A549 (cell line): ENCODE results near the gene TMEM200C. TPM values are rescaled to one million over a fixed set of nuclear protein-coding genes. Genes with fewer than 3 reads are reported as not detected.

Experiments used
- ATAC-seq, 2 experiments: fragments of 200-7000 bp in 1 of 2; fragments of >200 bp in 1 of 2; cut with Nextera tagmentation in 1 of 2; cut with Tn5 transposase in 1 of 2; 3 replicates each; pipeline versions ENCODE4 v1.8.0 to v1.9.1; 2018 to 2020; ENCODE audit warnings: mild to moderate bottlenecking in 1 of 2, moderate library complexity in 1 of 2
- CTCF ChIA-PET: fragments of 300-600 bp; sonication (Branson Sonifier 250); formaldehyde crosslinking; extraction: SDS; loops from one replicate; lab custom pipeline; 2021; ENCODE audit warnings: antibody characterized with exemption, inconsistent platforms; lab: Yijun Ruan, JAX
- POLR2A ChIA-PET: fragments of 350-600 bp; formaldehyde crosslinking; extraction: SDS; loops from one replicate; lab custom pipeline; 2021; ENCODE audit warnings: antibody characterized with exemption, inconsistent platforms; lab: Yijun Ruan, JAX
- DNase-seq, 2 experiments: peaks; one replicate each; pipeline versions ENCODE4 v3.0.0 to v3.0.0-alpha.2; 2011 to 2016; ENCODE audit warnings: low read depth in 1 of 2, low spot score in 1 of 2
- FAIRE-seq: peaks from 2 replicates; lab custom pipeline; 2011; peaks lifted over from hg19 to GRCh38; lab: Jason Lieb, UNC
- H3K27ac ChIP-seq, 2 experiments: fragments of >200 bp; sonication (Bioruptor Twin); formaldehyde crosslinking; 3 replicates each; pipeline ENCODE4 v1.5.1; 2016 to 2017
- H3K4me1 ChIP-seq: fragments of >200 bp; sonication (Bioruptor Twin); formaldehyde crosslinking; 3 replicates; pipeline ENCODE4 v1.6.1; 2016
- H3K4me2 ChIP-seq: fragments of >200 bp; sonication (Bioruptor Twin); formaldehyde crosslinking; 3 replicates; pipeline ENCODE4 v1.6.1; 2016
- H3K4me3 ChIP-seq: fragments of >200 bp; sonication (Bioruptor Twin); formaldehyde crosslinking; 3 replicates; pipeline ENCODE4 v1.5.1; 2016
- H3K9me3 ChIP-seq: fragments of >200 bp; sonication (Bioruptor Twin); formaldehyde crosslinking; 3 replicates; pipeline ENCODE4 v1.6.1; 2016
- BCL3 ChIP-seq: fragments of >200 bp; sonication (Bioruptor Twin); formaldehyde crosslinking; IDR thresholded peaks from 3 replicates; pipeline ENCODE4 v1.6.1; 2016
- CBX8 ChIP-seq: fragments of 200-600 bp; sonication (generic); IDR thresholded peaks from 2 replicates; pipeline ENCODE4 v1.6.1; 2016
- CEBPB ChIP-seq, 2 experiments: fragments of >200 bp in 1 of 2; sonication (Bioruptor Twin) in 1 of 2; formaldehyde crosslinking in 1 of 2; IDR thresholded peaks; 2 replicates each; pipeline ENCODE4 v1.6.1; 2012 to 2016
- EHMT2 ChIP-seq: fragments of 200-600 bp; sonication (generic); IDR thresholded peaks from 2 replicates; pipeline ENCODE4 v1.6.1; 2016; ENCODE audit warnings: antibody characterized with exemption, low read depth, mild to moderate bottlenecking, moderate library complexity
- FOSB ChIP-seq: fragments of 250-450 bp; sonication (Bioruptor Pico); IDR thresholded peaks from 2 replicates; pipeline ENCODE4 v1.5.0; 2020; ENCODE audit warnings: mild to moderate bottlenecking, moderate library complexity
- HEYL ChIP-seq: fragments of 250-450 bp; sonication (Bioruptor Pico); IDR thresholded peaks from 2 replicates; pipeline ENCODE4 v1.8.0; 2021; ENCODE audit warnings: mild to moderate bottlenecking, moderate library complexity
- MAFK ChIP-seq: fragments of 450-650 bp; IDR thresholded peaks from 2 replicates; pipeline ENCODE4 v1.6.1; 2014; ENCODE audit not compliant: partially characterized antibody
- MAX ChIP-seq: IDR thresholded peaks from 2 replicates; pipeline ENCODE4 v1.6.1; 2012
- RFX5 ChIP-seq: fragments of 450-650 bp; IDR thresholded peaks from 2 replicates; pipeline ENCODE4 v1.7.1; 2014; ENCODE audit warnings: antibody characterized with exemption, mild to moderate bottlenecking, moderate library complexity
- SREBF2 ChIP-seq: fragments of 450-650 bp; IDR thresholded peaks from 2 replicates; pipeline ENCODE4 v1.6.1; 2014; ENCODE audit warnings: mild to moderate bottlenecking, moderate library complexity
- TP53 ChIP-seq: fragments of 250-450 bp; sonication (Bioruptor Pico); IDR thresholded peaks from 2 replicates; pipeline ENCODE4 v1.5.0; 2021; ENCODE audit warnings: mild to moderate bottlenecking, moderate library complexity
- ZFP36 ChIP-seq: fragments of 450-650 bp; IDR thresholded peaks from 2 replicates; pipeline ENCODE4 v1.6.1; 2014; ENCODE audit warnings: borderline replicate concordance; ENCODE audit not compliant: partially characterized antibody
- WGBS: methylation state at CpG from one replicate; pipeline ENCODE4 v1.1.6; 2017; ENCODE audit errors: missing lambda C conversion rate; 5-methylcytosine and 5-hydroxymethylcytosine counted together
- polyA minus RNA-seq: library from RNA; depleted of rRNA, polyadenylated mRNA; stranded (reverse); fragments of >200 nt; gene quantifications from 2 replicates; pipeline ENCODE4 v1.2.3, GENCODE V29; 2011; rRNA and poly(A)+ RNA removed
- polyA plus RNA-seq, 4 experiments: library from polyadenylated mRNA; depleted of rRNA in 3 of 4; stranded (reverse); fragments of >200 nt; fragmentation: RNase III in 1 of 4; extraction: RNeasy Plus Mini Kit Qiagen cat#74134 plus additional on column Dnase treatment in 1 of 4; gene quantifications; 2 replicates in 3 of 4; 3 replicates in 1 of 4; pipeline ENCODE4 v1.2.3, GENCODE V29; 2011 to 2017
- TF ChIP-seq, protein P1 (sequence below): fragments of 250-450 bp; sonication (Bioruptor Pico); IDR thresholded peaks from 2 replicates; pipeline ENCODE4 v1.5.0; 2020; ENCODE audit warnings: low read depth, mild to moderate bottlenecking, moderate library complexity
- TF ChIP-seq, protein P2 (sequence below): fragments of >200 bp; sonication (Bioruptor Twin); formaldehyde crosslinking; IDR thresholded peaks from 2 replicates; pipeline ENCODE4 v1.6.1; 2016
- TF ChIP-seq, protein P3 (sequence below): fragments of >200 bp; sonication (Bioruptor Twin); formaldehyde crosslinking; IDR thresholded peaks from 3 replicates; pipeline ENCODE4 v1.5.1; 2016

The TMEM200C gene
- polyA plus RNA-seq (2011; rRNA removed) (0.01 TPM in 1 of 2 replicates, not detected in the other), polyA plus RNA-seq (2017; fragmentation: RNase III; extraction: RNeasy Plus Mini Kit Qiagen cat#74134 plus additional on column Dnase treatment) (not detected in 3 replicates), polyA minus RNA-seq (not detected in 2 replicates)
- not detected in 2 replicates for polyA plus RNA-seq (2012; cell fraction: cytosol; rRNA removed)
- not detected in 2 replicates for polyA plus RNA-seq (2012; cell fraction: nucleus; rRNA removed)

DNA sequence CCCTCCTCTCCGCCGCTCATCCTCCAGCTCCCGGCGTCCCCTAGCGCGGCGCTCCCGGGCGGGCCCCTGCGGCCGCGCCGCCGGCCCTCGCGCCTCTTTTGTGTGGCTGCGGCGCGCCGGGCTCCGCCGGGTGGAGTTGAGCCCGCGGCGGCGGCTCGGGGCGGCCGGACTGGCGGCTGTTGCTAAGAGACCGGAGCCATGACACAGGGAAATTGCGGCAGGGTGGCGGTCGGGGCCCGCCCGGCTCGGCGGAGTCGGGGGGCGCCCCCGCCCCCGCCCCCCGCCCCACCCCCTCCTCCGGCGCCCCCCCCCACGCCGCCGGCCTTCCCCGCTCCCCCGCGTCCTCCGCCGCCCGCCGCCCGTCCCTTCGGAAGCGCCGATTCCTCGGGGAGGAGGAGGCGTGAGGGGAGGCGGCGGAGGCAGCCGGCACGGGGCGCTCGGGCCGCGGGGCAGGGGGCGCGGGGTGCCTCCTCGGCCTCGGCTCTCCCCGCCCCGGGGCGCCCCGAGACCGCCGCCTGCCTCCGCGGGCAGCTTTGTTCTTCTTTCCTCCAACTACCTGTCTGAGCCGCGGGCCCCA, at the start of gene TMEM200C:
Gene TMEM200C (minus strand): TSS at position 224 of the 577 bp plus-strand sequence. CDS start 3,459 bp downstream, outside the sequence.
- peak within 1 kb of the TSS; percentile 45 for H3K4me3 ChIP-seq
- TF ChIP-seq, protein P1, sequence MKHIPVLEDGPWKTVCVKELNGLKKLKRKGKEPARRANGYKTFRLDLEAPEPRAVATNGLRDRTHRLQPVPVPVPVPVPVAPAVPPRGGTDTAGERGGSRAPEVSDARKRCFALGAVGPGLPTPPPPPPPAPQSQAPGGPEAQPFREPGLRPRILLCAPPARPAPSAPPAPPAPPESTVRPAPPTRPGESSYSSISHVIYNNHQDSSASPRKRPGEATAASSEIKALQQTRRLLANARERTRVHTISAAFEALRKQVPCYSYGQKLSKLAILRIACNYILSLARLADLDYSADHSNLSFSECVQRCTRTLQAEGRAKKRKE (CRISPR knock-in tag): no peak
- TF ChIP-seq FOSB (CRISPR knock-in tag) (no peak), RFX5 (no peak), MAFK (no peak)
- TF ChIP-seq, protein P2, sequence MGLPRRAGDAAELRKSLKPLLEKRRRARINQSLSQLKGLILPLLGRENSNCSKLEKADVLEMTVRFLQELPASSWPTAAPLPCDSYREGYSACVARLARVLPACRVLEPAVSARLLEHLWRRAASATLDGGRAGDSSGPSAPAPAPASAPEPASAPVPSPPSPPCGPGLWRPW: no peak
- TF ChIP-seq, all 56 proteins: peak for 0
- FAIRE-seq (no peak), DNase-seq (no peak), ATAC-seq (peak in 1 of 2 experiments; percentile 39; a peak in 1 of 6 replicates)
- POLR2A ChIA-PET: no interaction called here
- CTCF ChIA-PET: no interaction called here
- no peaks in the 10 kb centered on the region for H3K9me3 ChIP-seq
- H3K4me2 ChIP-seq: peak within 1 kb of the TSS; percentile 80
- peak within 1 kb of the TSS in 1 of 2 experiments; percentile 76; a peak in 3 of 6 replicates for H3K27ac ChIP-seq
- peaks cover 17% of the 10 kb centered on the region for H3K4me1 ChIP-seq
- no CpG with 5 or more reads among the region's 83 CpGs for WGBS

- Histone ChIP-seq H3K4me2 (no peak overlapping the region), H3K4me1 (no peaks in the 10 kb centered on the region), H3K27ac (no peak overlapping the region), H3K9me3 (no peaks in the 10 kb centered on the region), H3K4me3 (no peak overlapping the region)
- no peak for TF ChIP-seq SREBF2
- FAIRE-seq (no peak), ATAC-seq (no peak), DNase-seq (no peak)
- CTCF ChIA-PET: interaction anchor here (0.5 kb wide), 1 partner anchor 771 kb away, joined by 4 read pairs; no protein-coding TSS in a partner anchor
- WGBS: 24% methylated on average over 3 of the region's 3 CpGs
- POLR2A ChIA-PET: no interaction called here
Observed at GRCh38 chr18:5944448-5944847, 49.1 kb upstream of the TMEM200C start.

GRCh38 chr18:5943514-5943913, 48.2 kb upstream of the TMEM200C start:
- DNase-seq: no peak
- ChIA-PET CTCF (no interaction called here), POLR2A (no interaction called here)
- Histone ChIP-seq H3K4me1 (no peaks in the 10 kb centered on the region), H3K9me3 (no peaks in the 10 kb centered on the region), H3K27ac (no peak overlapping the region), H3K4me3 (no peak overlapping the region), H3K4me2 (no peak overlapping the region)
- ATAC-seq: no peak
- WGBS: 25% methylated on average over 5 of the region's 5 CpGs
- TF ChIP-seq CBX8: no peak
- TF ChIP-seq MAX: no peak
- no peak for TF ChIP-seq EHMT2
- no peak for TF ChIP-seq TP53 (CRISPR knock-in tag)
- TF ChIP-seq ZFP36: no peak
- no peak for TF ChIP-seq CEBPB (IDR thresholded peaks at IDR 0.05)
- TF ChIP-seq, protein P3, sequence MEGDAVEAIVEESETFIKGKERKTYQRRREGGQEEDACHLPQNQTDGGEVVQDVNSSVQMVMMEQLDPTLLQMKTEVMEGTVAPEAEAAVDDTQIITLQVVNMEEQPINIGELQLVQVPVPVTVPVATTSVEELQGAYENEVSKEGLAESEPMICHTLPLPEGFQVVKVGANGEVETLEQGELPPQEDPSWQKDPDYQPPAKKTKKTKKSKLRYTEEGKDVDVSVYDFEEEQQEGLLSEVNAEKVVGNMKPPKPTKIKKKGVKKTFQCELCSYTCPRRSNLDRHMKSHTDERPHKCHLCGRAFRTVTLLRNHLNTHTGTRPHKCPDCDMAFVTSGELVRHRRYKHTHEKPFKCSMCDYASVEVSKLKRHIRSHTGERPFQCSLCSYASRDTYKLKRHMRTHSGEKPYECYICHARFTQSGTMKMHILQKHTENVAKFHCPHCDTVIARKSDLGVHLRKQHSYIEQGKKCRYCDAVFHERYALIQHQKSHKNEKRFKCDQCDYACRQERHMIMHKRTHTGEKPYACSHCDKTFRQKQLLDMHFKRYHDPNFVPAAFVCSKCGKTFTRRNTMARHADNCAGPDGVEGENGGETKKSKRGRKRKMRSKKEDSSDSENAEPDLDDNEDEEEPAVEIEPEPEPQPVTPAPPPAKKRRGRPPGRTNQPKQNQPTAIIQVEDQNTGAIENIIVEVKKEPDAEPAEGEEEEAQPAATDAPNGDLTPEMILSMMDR: no peak
- no peak for TF ChIP-seq BCL3
- TF ChIP-seq HEYL (CRISPR knock-in tag): no peak
- FAIRE-seq: no peak
